Astrocyte (in vitro differentiated cells and primary cell): Measurements from ENCODE around the gene UBAC1. TPM values are rescaled to one million over a fixed set of nuclear protein-coding genes. Genes with fewer than 3 reads are reported as not detected.
A peak's percentile ranks its signal among the peaks of the same experiment; 100 is the strongest.

Experiments
- DNase-seq: peaks from one replicate; pipeline ENCODE4 v3.0.0-alpha.2; 2010; ENCODE audit warnings: low read depth
- FAIRE-seq: peaks from 2 replicates; lab custom pipeline; 2011; peaks lifted over from hg19 to GRCh38; lab: Jason Lieb, UNC
- H2AFZ ChIP-seq: 2 replicates; pipeline ENCODE4 v1.6.0; 2012; ENCODE audit warnings: low read depth, low read length, inconsistent platforms
- H3K27ac ChIP-seq: 2 replicates; pipeline ENCODE4 v1.5.1; 2011; ENCODE audit warnings: low read depth, low read length, inconsistent platforms
- H3K27me3 ChIP-seq: 2 replicates; pipeline ENCODE4 v1.6.0; 2011; ENCODE audit warnings: low read length, inconsistent platforms; ENCODE audit not compliant: insufficient read depth
- H3K36me3 ChIP-seq: 2 replicates; pipeline ENCODE4 v1.5.1; 2011; ENCODE audit warnings: low read length, inconsistent platforms; ENCODE audit not compliant: insufficient read depth
- H3K4me1 ChIP-seq: 2 replicates; pipeline ENCODE4 v1.5.1; 2011; ENCODE audit warnings: low read length, inconsistent platforms; ENCODE audit not compliant: insufficient read depth
- H3K4me2 ChIP-seq: 2 replicates; pipeline ENCODE4 v1.6.0; 2012; ENCODE audit warnings: low read length, inconsistent platforms
- H3K4me3 ChIP-seq: 2 replicates; pipeline ENCODE4 v1.5.1; 2011; ENCODE audit warnings: low read depth, mild to moderate bottlenecking, low read length, inconsistent platforms; ENCODE audit not compliant: insufficient read depth
- H3K79me2 ChIP-seq: 2 replicates; pipeline ENCODE4 v1.6.0; 2012; ENCODE audit warnings: mild to moderate bottlenecking, low read length, inconsistent platforms; ENCODE audit not compliant: insufficient read depth
- H3K9ac ChIP-seq: 2 replicates; pipeline ENCODE4 v1.6.0; 2012; ENCODE audit warnings: mild to moderate bottlenecking, low read length, inconsistent platforms
- H3K9me3 ChIP-seq: 2 replicates; pipeline ENCODE4 v1.5.1; 2012; ENCODE audit warnings: low read depth, mild to moderate bottlenecking, low read length, inconsistent platforms; ENCODE audit not compliant: insufficient read depth
- H4K20me1 ChIP-seq: 2 replicates; pipeline ENCODE4 v1.6.0; 2012; ENCODE audit warnings: low read length, inconsistent platforms; ENCODE audit not compliant: insufficient read depth
- H3K27ac Mint-ChIP-seq: one replicate; pipeline ENCODE4 v1.8.0; 2021; ENCODE audit warnings: mild to moderate bottlenecking, mixed read lengths; ENCODE audit not compliant: unreplicated experiment
- H3K27me3 Mint-ChIP-seq: one replicate; pipeline ENCODE4 v1.8.0; 2021; ENCODE audit warnings: low read depth, mixed read lengths; ENCODE audit not compliant: unreplicated experiment
- H3K36me3 Mint-ChIP-seq: one replicate; pipeline ENCODE4 v1.8.0; 2021; ENCODE audit warnings: low read depth, mixed read lengths; ENCODE audit not compliant: unreplicated experiment
- H3K4me1 Mint-ChIP-seq: one replicate; pipeline ENCODE4 v1.8.0; 2021; ENCODE audit warnings: low read depth, mixed read lengths; ENCODE audit not compliant: unreplicated experiment
- H3K4me3 Mint-ChIP-seq: one replicate; pipeline ENCODE4 v1.8.0; 2021; ENCODE audit warnings: mild to moderate bottlenecking, moderate library complexity, mixed read lengths; ENCODE audit not compliant: unreplicated experiment
- H3K9me3 Mint-ChIP-seq: one replicate; pipeline ENCODE4 v1.8.0; 2021; ENCODE audit warnings: mild to moderate bottlenecking, mixed read lengths; ENCODE audit not compliant: unreplicated experiment
- CTCF ChIP-seq: IDR thresholded peaks from 2 replicates; pipeline ENCODE4 v1.5.1; 2011; ENCODE audit warnings: low read depth, mild to moderate bottlenecking, inconsistent platforms, low read length, moderate library complexity; ENCODE audit not compliant: insufficient read depth
- EZH2 ChIP-seq: IDR thresholded peaks from 2 replicates; pipeline ENCODE4 v1.6.1; 2012; ENCODE audit warnings: mild to moderate bottlenecking, low read length, inconsistent platforms; ENCODE audit not compliant: insufficient read depth
- total RNA-seq: library from RNA; stranded (reverse); gene quantifications from 2 replicates; pipeline ENCODE4 v1.2.1, GENCODE V29; 2021

UBAC1 gene
- total RNA-seq, 1 donor from 2014 or later: 31.8 TPM

GRCh38 chr9:135960411-135961276 is 529 bp downstream of the UBAC1 start:
- Mint-ChIP-seq H3K4me1 (peaks cover 2% of the 10 kb centered on the region), H3K36me3 (peaks cover 7% of the 10 kb centered on the region), H3K27ac (peak overlapping the region; percentile 75), H3K4me3 (peak overlapping the region; percentile 88), H3K27me3 (peaks cover 9% of the 10 kb centered on the region), H3K9me3 (no peaks in the 10 kb centered on the region)
- peaks cover 10% of the 10 kb centered on the region for H3K4me1 ChIP-seq
- no peak for DNase-seq
- H3K27me3 ChIP-seq: no peaks in the 10 kb centered on the region
- peaks cover 49% of the 10 kb centered on the region for H3K79me2 ChIP-seq
- H3K9me3 ChIP-seq: no peaks in the 10 kb centered on the region
- H3K4me3 ChIP-seq: peak overlapping the region; percentile 88
- H2AFZ ChIP-seq: peak overlapping the region; percentile 85
- peak overlapping the region; percentile 31 for H3K27ac ChIP-seq
- no peaks in the 10 kb centered on the region for H3K36me3 ChIP-seq
- FAIRE-seq: no peak
- peak overlapping the region; percentile 99 for H3K4me2 ChIP-seq
- peaks cover 41% of the 10 kb centered on the region for H4K20me1 ChIP-seq
- peak overlapping the region; percentile 87 for H3K9ac ChIP-seq
- TF ChIP-seq CTCF (no peak), EZH2 (no peak)

GRCh38 chr9:135959814-135960213 is 1.4 kb downstream of the UBAC1 start:
- H3K27ac ChIP-seq: no peak overlapping the region
- TF ChIP-seq CTCF (no peak), EZH2 (no peak)

GRCh38 chr9:135958485-135958884 is 2.7 kb downstream of the UBAC1 start:
- DNase-seq (no peak), FAIRE-seq (no peak)
- Histone ChIP-seq H3K79me2 (peaks cover 53% of the 10 kb centered on the region), H3K9me3 (no peaks in the 10 kb centered on the region), H2AFZ (no peak overlapping the region), H3K36me3 (no peaks in the 10 kb centered on the region), H3K4me3 (no peak overlapping the region), H4K20me1 (peaks cover 44% of the 10 kb centered on the region), H3K27me3 (no peaks in the 10 kb centered on the region), H3K4me2 (no peak overlapping the region), H3K9ac (no peak overlapping the region), H3K27ac (no peak overlapping the region), H3K4me1 (peaks cover 10% of the 10 kb centered on the region)
- TF ChIP-seq EZH2 (no peak), CTCF (no peak)
- H3K9me3 Mint-ChIP-seq: no peaks in the 10 kb centered on the region
- H3K27ac Mint-ChIP-seq: no peak overlapping the region
- H3K36me3 Mint-ChIP-seq: peaks cover 11% of the 10 kb centered on the region
- peaks cover 2% of the 10 kb centered on the region for H3K27me3 Mint-ChIP-seq
- H3K4me1 Mint-ChIP-seq: peaks cover 2% of the 10 kb centered on the region
- H3K4me3 Mint-ChIP-seq: peak overlapping the region; percentile 8

More at GRCh38 chr9:135959814-135960213, 1.4 kb downstream of the UBAC1 start:
- DNase-seq (no peak), FAIRE-seq (no peak)
- Histone ChIP-seq H3K4me3 (peak overlapping the region; percentile 88), H3K4me1 (peaks cover 10% of the 10 kb centered on the region), H3K27me3 (no peaks in the 10 kb centered on the region), H3K9ac (peak overlapping the region; percentile 87), H3K36me3 (no peaks in the 10 kb centered on the region), H4K20me1 (peaks cover 44% of the 10 kb centered on the region), H2AFZ (no peak overlapping the region), H3K79me2 (peaks cover 53% of the 10 kb centered on the region), H3K9me3 (no peaks in the 10 kb centered on the region), H3K4me2 (peak overlapping the region; percentile 99)
- Mint-ChIP-seq H3K9me3 (no peaks in the 10 kb centered on the region), H3K27me3 (peaks cover 8% of the 10 kb centered on the region), H3K27ac (no peak overlapping the region), H3K4me3 (peak overlapping the region; percentile 88), H3K4me1 (peaks cover 2% of the 10 kb centered on the region), H3K36me3 (peaks cover 7% of the 10 kb centered on the region)
